LNCAP (cell line): Measurements from ENCODE around the gene EMB.

ENCODE experiments used
- TF ChIP-seq, protein P1 (sequence below): fragments of 450-650 bp; IDR thresholded peaks from 2 replicates; pipeline ENCODE4 v1.5.1; 2017; ENCODE audit warnings: mild to moderate bottlenecking

EMB gene

GRCh38 chr5:50441493-50441955 lies 436 bp upstream of the EMB start:
- TF ChIP-seq, protein P1, sequence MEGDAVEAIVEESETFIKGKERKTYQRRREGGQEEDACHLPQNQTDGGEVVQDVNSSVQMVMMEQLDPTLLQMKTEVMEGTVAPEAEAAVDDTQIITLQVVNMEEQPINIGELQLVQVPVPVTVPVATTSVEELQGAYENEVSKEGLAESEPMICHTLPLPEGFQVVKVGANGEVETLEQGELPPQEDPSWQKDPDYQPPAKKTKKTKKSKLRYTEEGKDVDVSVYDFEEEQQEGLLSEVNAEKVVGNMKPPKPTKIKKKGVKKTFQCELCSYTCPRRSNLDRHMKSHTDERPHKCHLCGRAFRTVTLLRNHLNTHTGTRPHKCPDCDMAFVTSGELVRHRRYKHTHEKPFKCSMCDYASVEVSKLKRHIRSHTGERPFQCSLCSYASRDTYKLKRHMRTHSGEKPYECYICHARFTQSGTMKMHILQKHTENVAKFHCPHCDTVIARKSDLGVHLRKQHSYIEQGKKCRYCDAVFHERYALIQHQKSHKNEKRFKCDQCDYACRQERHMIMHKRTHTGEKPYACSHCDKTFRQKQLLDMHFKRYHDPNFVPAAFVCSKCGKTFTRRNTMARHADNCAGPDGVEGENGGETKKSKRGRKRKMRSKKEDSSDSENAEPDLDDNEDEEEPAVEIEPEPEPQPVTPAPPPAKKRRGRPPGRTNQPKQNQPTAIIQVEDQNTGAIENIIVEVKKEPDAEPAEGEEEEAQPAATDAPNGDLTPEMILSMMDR: no peak

- TF ChIP-seq, protein P1: no peak
These were observed 1.9 kb downstream of the EMB start for GRCh38 chr5:50439221-50439620.

- TF ChIP-seq, protein P1: no peak
These were observed 5.9 kb downstream of the EMB start for GRCh38 chr5:50435168-50435567.

- TF ChIP-seq, protein P1: no peak
These were observed 20.6 kb downstream of the EMB start for GRCh38 chr5:50420343-50420935.

DNA sequence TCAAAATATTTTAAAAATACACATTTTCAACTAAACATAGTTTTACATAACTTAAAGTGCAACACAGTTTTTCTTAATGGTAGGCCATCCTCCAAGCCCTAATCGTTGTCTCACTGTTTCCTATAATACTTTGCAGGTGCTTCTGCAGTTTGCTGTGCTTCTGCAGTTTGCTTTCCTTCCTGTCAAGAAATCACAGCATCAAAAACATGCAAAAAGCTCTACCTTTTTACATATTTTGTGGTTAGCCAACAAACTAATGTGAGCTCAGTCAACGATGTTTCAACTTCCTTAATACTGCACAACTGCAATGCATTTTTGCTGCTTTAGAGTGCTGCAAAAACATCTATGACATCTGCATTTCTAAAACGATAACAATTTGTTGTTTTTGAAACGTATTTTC lies 25.2 kb downstream of the EMB start:
- TF ChIP-seq, protein P1: no peak

- TF ChIP-seq, protein P1: no peak
These were observed 34.2 kb downstream of the EMB start for GRCh38 chr5:50406877-50407276.

- TF ChIP-seq, protein P1: no peak
These were observed 39.8 kb downstream of the EMB start for GRCh38 chr5:50401336-50401735.
